Uterus (tissue), 2 donors: ENCODE measurements around the gene CTCFL.

Source experiments
- POLR2A ChIP-seq, 2 donors: fragments of 450-650 bp; IDR thresholded peaks; one replicate each; pipeline ENCODE4 v1.6.1; 2016; ENCODE audit warnings: antibody characterized with exemption in 2 of 2, mild to moderate bottlenecking in 1 of 2, moderate library complexity in 1 of 2
- TF ChIP-seq, protein P1 (sequence below), 4 experiments: fragments of 200-600 bp in 2 of 4; fragments of 450-650 bp in 2 of 4; sonication (generic) in 2 of 4; IDR thresholded peaks; one replicate each; pipeline ENCODE4 v1.5.1; 2016 to 2019; ENCODE audit warnings: antibody characterized with exemption in 4 of 4, mild to moderate bottlenecking in 2 of 4, moderate library complexity in 1 of 4

DNA sequence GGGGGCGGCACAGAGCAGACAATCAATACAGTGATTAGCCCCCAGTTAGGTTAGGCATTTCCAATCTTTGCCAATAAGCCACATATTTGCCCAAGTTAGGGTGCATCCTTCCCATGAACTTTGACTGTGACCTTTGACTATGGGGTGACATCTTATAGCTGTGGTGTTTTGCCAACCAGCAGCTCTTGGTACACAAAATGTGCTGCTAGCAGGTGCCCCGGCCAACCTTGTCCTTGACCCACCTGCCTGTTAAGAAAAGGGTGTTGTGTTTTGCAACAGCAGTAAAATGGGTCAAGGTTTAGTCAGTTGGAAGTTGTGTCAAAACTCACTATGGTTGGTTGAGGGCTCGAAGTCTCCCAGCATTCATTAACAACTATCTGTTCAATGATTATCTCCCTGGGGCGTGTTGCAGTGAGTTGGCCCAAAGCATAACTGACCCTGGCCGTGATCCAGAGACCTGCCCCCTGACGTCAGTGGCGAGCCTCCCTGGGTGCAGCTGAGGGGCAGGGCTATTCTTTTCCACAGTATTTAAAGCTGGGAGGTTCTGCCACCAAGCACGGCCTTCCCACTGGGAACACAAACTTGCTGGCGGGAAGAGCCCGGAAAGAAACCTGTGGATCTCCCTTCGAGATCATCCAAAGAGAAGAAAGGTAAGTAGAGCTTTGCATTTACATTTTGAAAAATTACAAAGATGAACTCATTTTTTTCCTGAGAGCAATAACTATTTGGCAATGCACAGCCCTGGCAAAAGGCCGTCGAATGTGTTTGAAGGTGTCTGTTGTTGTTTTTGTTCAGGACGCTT, 35.8 kb upstream of the CTCFL start, which contains the start of gene PCK1:
- no peak for TF ChIP-seq POLR2A (IDR thresholded peaks at IDR 0.05)
- TF ChIP-seq, protein P1, sequence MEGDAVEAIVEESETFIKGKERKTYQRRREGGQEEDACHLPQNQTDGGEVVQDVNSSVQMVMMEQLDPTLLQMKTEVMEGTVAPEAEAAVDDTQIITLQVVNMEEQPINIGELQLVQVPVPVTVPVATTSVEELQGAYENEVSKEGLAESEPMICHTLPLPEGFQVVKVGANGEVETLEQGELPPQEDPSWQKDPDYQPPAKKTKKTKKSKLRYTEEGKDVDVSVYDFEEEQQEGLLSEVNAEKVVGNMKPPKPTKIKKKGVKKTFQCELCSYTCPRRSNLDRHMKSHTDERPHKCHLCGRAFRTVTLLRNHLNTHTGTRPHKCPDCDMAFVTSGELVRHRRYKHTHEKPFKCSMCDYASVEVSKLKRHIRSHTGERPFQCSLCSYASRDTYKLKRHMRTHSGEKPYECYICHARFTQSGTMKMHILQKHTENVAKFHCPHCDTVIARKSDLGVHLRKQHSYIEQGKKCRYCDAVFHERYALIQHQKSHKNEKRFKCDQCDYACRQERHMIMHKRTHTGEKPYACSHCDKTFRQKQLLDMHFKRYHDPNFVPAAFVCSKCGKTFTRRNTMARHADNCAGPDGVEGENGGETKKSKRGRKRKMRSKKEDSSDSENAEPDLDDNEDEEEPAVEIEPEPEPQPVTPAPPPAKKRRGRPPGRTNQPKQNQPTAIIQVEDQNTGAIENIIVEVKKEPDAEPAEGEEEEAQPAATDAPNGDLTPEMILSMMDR (IDR thresholded peaks at IDR 0.05): no peak
